Thyroid gland (tissue), 4 donors: ENCODE results near the gene MECR. TPM values are rescaled to one million over a fixed set of nuclear protein-coding genes. Genes with fewer than 3 reads are reported as not detected.

Experiments
- DNase-seq, 2 donors: peaks; one replicate each; pipeline ENCODE4 v3.0.0-alpha.2; 2019
- H3K27ac ChIP-seq, 3 donors: fragments of 200-600 bp; sonication (generic); 1 replicate in 2 of 3; 2 replicates in 1 of 3; pipeline ENCODE4 v1.5.1; 2016 to 2019; ENCODE audit warnings: mild to moderate bottlenecking in 1 of 3, moderate library complexity in 1 of 3
- H3K27me3 ChIP-seq: fragments of 200-600 bp; sonication (generic); one replicate; pipeline ENCODE4 v1.5.1; 2019
- H3K36me3 ChIP-seq, 2 donors: fragments of 200-600 bp; sonication (generic); one replicate each; pipeline ENCODE4 v1.5.1; 2016 to 2019
- H3K4me1 ChIP-seq, 2 donors: fragments of 200-600 bp; sonication (generic); one replicate each; pipeline ENCODE4 v1.5.1; 2017 to 2019
- H3K4me3 ChIP-seq, 3 donors: fragments of 200-600 bp; sonication (generic); replicated peaks in 1 of 3; 1 replicate in 2 of 3; 2 replicates in 1 of 3; pipeline ENCODE4 v1.5.1; 2016; ENCODE audit warnings: mild to moderate bottlenecking in 1 of 3
- H3K9me3 ChIP-seq: fragments of 200-600 bp; sonication (generic); one replicate; pipeline ENCODE4 v1.5.1; 2017
- POLR2A ChIP-seq, 2 donors: fragments of 450-650 bp; IDR thresholded peaks; one replicate each; pipeline ENCODE4 v1.6.1; 2017; ENCODE audit warnings: antibody characterized with exemption in 2 of 2, mild to moderate bottlenecking in 2 of 2, moderate library complexity in 1 of 2
- WGBS, 2 donors: methylation state at CpG; one replicate each; pipeline ENCODE4 v1.1.5; 2017; 5-methylcytosine and 5-hydroxymethylcytosine counted together
- intact Hi-C: fragments of 100-400 bp; cut with DNase I; formaldehyde crosslinking; loops from one replicate; pipeline ENCODE4 v1.15.1; 2023
- total RNA-seq, 4 donors: library from RNA; depleted of rRNA; stranded (reverse); fragments of >200 nt; gene quantifications; one replicate each; pipeline ENCODE4 v1.2.3, GENCODE V29; 2016
- TF ChIP-seq, protein P1 (sequence below), 6 experiments: fragments of 200-600 bp in 3 of 6; fragments of 450-650 bp in 3 of 6; sonication (generic) in 3 of 6; IDR thresholded peaks; one replicate each; pipeline ENCODE4 v1.5.1; 2016 to 2019; ENCODE audit warnings: antibody characterized with exemption in 6 of 6, mild to moderate bottlenecking in 2 of 6, inconsistent platforms in 1 of 6, moderate library complexity in 1 of 6

Gene MECR
- total RNA-seq, 4 donors from 2014 or later, result 10.2 to 30.9 (median 18.0) TPM

DNA sequence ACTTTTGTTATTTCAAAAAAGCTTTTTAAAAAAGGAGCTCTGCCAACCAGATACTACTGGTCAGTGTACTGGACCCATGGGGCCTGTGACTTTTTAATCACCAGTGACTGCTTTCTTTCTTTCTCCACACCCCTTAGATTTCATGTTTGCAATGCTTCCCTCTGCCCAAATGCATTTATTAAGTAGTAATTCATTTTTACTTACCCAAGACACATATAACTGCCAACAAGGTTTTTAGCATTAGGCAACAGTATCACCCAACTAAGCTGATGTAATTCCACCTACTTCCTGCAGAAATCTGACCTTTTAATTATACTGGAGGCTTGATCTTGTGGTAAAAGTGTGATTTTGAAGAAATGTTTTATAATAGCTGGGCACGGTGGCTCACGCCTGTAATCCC is 12.5 kb downstream of the MECR start:
- Histone ChIP-seq H3K27me3 (no peaks in the 10 kb centered on the region), H3K9me3 (no peaks in the 10 kb centered on the region), H3K4me3 (no peak overlapping the region), H3K27ac (no peak overlapping the region), H3K36me3 (peaks cover 9 to 18% of the 10 kb centered on the region in 2 donors), H3K4me1 (no peaks in the 10 kb centered on the region)
- DNase-seq, result no peak
- WGBS, 2 donors, result 72 to 85% methylated on average over 2 of the region's 2 CpGs
- no peak for TF ChIP-seq POLR2A (IDR thresholded peaks at IDR 0.05)
- TF ChIP-seq, protein P1, sequence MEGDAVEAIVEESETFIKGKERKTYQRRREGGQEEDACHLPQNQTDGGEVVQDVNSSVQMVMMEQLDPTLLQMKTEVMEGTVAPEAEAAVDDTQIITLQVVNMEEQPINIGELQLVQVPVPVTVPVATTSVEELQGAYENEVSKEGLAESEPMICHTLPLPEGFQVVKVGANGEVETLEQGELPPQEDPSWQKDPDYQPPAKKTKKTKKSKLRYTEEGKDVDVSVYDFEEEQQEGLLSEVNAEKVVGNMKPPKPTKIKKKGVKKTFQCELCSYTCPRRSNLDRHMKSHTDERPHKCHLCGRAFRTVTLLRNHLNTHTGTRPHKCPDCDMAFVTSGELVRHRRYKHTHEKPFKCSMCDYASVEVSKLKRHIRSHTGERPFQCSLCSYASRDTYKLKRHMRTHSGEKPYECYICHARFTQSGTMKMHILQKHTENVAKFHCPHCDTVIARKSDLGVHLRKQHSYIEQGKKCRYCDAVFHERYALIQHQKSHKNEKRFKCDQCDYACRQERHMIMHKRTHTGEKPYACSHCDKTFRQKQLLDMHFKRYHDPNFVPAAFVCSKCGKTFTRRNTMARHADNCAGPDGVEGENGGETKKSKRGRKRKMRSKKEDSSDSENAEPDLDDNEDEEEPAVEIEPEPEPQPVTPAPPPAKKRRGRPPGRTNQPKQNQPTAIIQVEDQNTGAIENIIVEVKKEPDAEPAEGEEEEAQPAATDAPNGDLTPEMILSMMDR (IDR thresholded peaks at IDR 0.05), result no peak
- intact Hi-C loops, result no loop called here

- TF ChIP-seq, protein P1 (IDR thresholded peaks at IDR 0.05), result no peak
- no peak for TF ChIP-seq POLR2A (IDR thresholded peaks at IDR 0.05)
- peaks cover 9 to 20% of the 10 kb centered on the region in 2 donors for H3K36me3 ChIP-seq
- 92 to 100% methylated on average over 2 of the region's 2 CpGs for WGBS, 2 donors
- no peaks in the 10 kb centered on the region for H3K4me1 ChIP-seq
- H3K4me3 ChIP-seq, result no peak overlapping the region
- H3K27ac ChIP-seq, result no peak overlapping the region
- DNase-seq, result no peak
- no peaks in the 10 kb centered on the region for H3K9me3 ChIP-seq
- intact Hi-C loops, result no loop called here
- H3K27me3 ChIP-seq, result no peaks in the 10 kb centered on the region
Measured at GRCh38 chr1:29217633-29218032, 13.1 kb downstream of the MECR start.

DNA sequence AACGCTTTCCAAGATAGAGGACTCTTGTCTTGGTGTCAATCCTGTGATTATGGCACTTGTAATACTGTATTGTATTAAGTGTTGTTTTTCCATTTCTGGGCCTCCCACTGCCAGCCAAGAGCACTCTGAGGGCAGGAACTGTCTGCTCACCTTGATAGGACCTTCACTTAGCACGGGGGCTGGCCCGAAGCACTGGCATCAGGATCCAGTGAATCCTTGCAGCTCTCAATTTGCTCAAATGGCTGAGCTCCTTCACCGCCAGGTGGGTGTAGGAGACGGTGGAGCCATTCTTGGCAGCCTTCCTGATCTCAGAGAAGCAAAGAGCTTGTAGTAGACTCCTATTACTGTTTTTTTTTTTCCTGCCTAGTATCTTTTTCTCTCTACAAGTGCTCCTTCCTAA is 17.7 kb downstream of the MECR start:
- TF ChIP-seq POLR2A (IDR thresholded peaks at IDR 0.05), result no peak
- TF ChIP-seq, protein P1 (IDR thresholded peaks at IDR 0.05), result no peak
- Histone ChIP-seq H3K9me3 (no peaks in the 10 kb centered on the region), H3K27me3 (no peaks in the 10 kb centered on the region), H3K4me3 (no peak overlapping the region), H3K36me3 (peaks cover 13 to 24% of the 10 kb centered on the region in 2 donors), H3K4me1 (no peaks in the 10 kb centered on the region), H3K27ac (no peak overlapping the region)
- 71 to 78% methylated on average over 5 of the region's 5 CpGs for WGBS, 2 donors
- no peak for DNase-seq
- intact Hi-C loops, result no loop called here

DNA sequence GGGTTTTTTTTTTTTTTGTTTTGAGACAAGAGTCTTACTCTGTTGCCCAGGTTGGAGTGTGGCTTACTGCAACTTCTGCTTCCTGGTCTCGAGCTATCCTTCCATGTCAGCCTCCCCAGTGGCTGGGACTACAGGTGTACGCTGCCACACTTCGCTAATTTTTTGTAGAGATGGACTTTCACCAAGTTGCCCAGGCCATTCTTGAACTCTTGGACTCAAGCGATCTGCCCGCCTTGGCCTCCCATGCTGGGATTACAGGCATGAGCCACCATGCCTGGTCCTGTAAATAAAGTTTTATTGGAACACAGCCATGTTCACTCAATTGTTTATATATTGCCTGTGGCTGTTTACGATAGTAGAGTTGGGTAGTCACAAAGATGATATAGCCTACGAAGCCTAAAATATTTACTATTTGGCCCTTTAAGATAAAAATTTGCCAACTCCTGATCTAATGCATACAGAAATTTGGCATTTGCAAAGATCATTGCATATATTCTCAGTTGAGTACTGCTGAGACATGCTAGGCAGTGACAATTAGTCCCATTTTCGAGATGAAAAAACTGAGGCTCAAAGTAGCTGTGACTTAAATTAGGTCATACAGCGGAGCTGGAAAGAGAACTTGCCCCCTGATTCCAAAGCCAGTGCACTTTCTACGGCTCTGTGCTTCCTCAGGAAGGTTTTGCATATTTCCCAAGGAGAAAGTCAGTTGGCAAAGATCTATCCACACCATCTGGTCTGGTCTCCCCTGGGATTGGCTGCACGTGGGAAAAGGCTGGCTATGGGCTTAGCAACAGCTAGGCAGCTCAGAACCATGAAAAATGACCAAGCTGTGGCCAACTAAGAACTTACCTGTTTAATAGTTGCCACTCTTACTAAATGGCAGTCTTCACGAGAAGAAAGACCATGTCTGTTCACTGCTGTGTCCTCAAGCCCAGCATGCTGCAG is 19.4 kb downstream of the MECR start:
- 90 to 96% methylated on average over 12 of the region's 12 CpGs for WGBS, 2 donors
- peaks cover 13 to 24% of the 10 kb centered on the region in 2 donors for H3K36me3 ChIP-seq
- intact Hi-C loops, result no loop called here

More for the DNA sequence above, 19.4 kb downstream of the MECR start:
- Histone ChIP-seq H3K4me1 (no peaks in the 10 kb centered on the region), H3K9me3 (no peaks in the 10 kb centered on the region), H3K4me3 (no peak overlapping the region), H3K27ac (no peak overlapping the region), H3K27me3 (no peaks in the 10 kb centered on the region)
- TF ChIP-seq POLR2A (IDR thresholded peaks at IDR 0.05), result no peak
- TF ChIP-seq, protein P1 (IDR thresholded peaks at IDR 0.05), result no peak
- no peak for DNase-seq
